Measurements from ENCODE around the gene UNC13D. TPM values are rescaled to one million over a fixed set of nuclear protein-coding genes. Genes with fewer than 3 reads are reported as not detected.
"Not testable (repeated sequence)": the region's sequence is repeated elsewhere in the genome, so short reads cannot be mapped to it uniquely, and the experiment has no call there.

Gene UNC13D
- total and polyA plus RNA-seq, 8 donors: 6.4 to 45.5 (median 18.2) TPM

GRCh38 chr17:75872434-75873351, 28.5 kb upstream of the UNC13D start:
- peak; percentile 76 to 93 for DNase-seq
- H3K4me1 ChIP-seq: peaks cover 53 to 86% (median 79%) of the 10 kb centered on the region in 4 donors
- TF ChIP-seq CTCF (IDR thresholded peaks at IDR 0.05) (no peak), POLR2AphosphoS5 (IDR thresholded peaks at IDR 0.05) (peak in 1 of 3 donors; percentile 66)
- WGBS, 5 donors: 16 to 36% (median 26%) methylated on average over 9 to 13 of the region's 13 CpGs
- intact Hi-C loops (cut with DNase I; ENCODE audit: low total_unique reads): no loop called here
- H3K9me3 ChIP-seq: no peaks in the 10 kb centered on the region
- H3K27ac ChIP-seq: peak overlapping the region; percentile 84 to 96 (median 91)
- peaks cover 8 to 23% (median 18%) of the 10 kb centered on the region in 4 donors for H3K36me3 ChIP-seq
- H3K4me3 ChIP-seq: no peak overlapping the region
- peaks cover 0 to 3% (median 0%) of the 10 kb centered on the region in 3 donors for H3K27me3 ChIP-seq

- intact Hi-C loops (cut with DNase I; ENCODE audit: low total_unique reads); DNase-seq; H3K9me3 ChIP-seq; H3K27me3 ChIP-seq: not testable (repeated sequence)
- 66 to 77% (median 74%) methylated on average over 10 of the region's 10 CpGs for WGBS, 5 donors
- Histone ChIP-seq H3K27ac (peak overlapping the region; percentile 74 to 88 (median 81)), H3K4me3 (peak overlapping the region in 2 of 4 donors; percentile 4 to 22), H3K4me1 (peaks cover 33 to 62% (median 58%) of the 10 kb centered on the region in 4 donors), H3K36me3 (peaks cover 8 to 17% (median 16%) of the 10 kb centered on the region in 4 donors)
Observed at GRCh38 chr17:75870228-75870627, 26.0 kb upstream of the UNC13D start.

GRCh38 chr17:75869282-75870141, 25.3 kb upstream of the UNC13D start:
- H3K27me3 ChIP-seq: no peaks in the 10 kb centered on the region
- 28 to 54% (median 40%) methylated on average over 23 of the region's 23 CpGs for WGBS, 5 donors
- H3K36me3 ChIP-seq: peaks cover 4 to 10% (median 8%) of the 10 kb centered on the region in 4 donors
- H3K4me1 ChIP-seq: peaks cover 26 to 62% (median 56%) of the 10 kb centered on the region in 4 donors
- no peaks in the 10 kb centered on the region for H3K9me3 ChIP-seq
- H3K4me3 ChIP-seq: peak overlapping the region in 2 of 4 donors; percentile 4 to 22
- TF ChIP-seq POLR2AphosphoS5 (IDR thresholded peaks at IDR 0.05) (peak in 1 of 3 donors; percentile 35), POLR2A (IDR thresholded peaks at IDR 0.05) (no peak)
- DNase-seq: peak in 1 of 2 donors; percentile 76
- intact Hi-C loops (cut with DNase I; ENCODE audit: low total_unique reads): no loop called here
- peak overlapping the region; percentile 74 to 88 (median 81) for H3K27ac ChIP-seq

GRCh38 chr17:75868730-75869281, 24.6 kb upstream of the UNC13D start:
- H3K4me3 ChIP-seq; intact Hi-C loops (cut with DNase I; ENCODE audit: low total_unique reads); DNase-seq; H3K27me3 ChIP-seq; H3K36me3 ChIP-seq; H3K9me3 ChIP-seq: not testable (repeated sequence)
- WGBS, 5 donors: 80 to 87% (median 84%) methylated on average over 12 of the region's 12 CpGs
- Histone ChIP-seq H3K4me1 (peaks cover 23 to 62% (median 55%) of the 10 kb centered on the region in 4 donors), H3K27ac (peak overlapping the region in 4 of 5 donors; percentile 75 to 88 (median 83))

GRCh38 chr17:75865404-75866188, 21.4 kb upstream of the UNC13D start:
- Histone ChIP-seq H3K4me1 (peaks cover 11 to 48% (median 39%) of the 10 kb centered on the region in 4 donors), H3K27ac (peak overlapping the region in 4 of 5 donors; percentile 47 to 80 (median 74))
- H3K36me3 ChIP-seq; H3K9me3 ChIP-seq; DNase-seq; H3K4me3 ChIP-seq; intact Hi-C loops (cut with DNase I; ENCODE audit: low total_unique reads); H3K27me3 ChIP-seq: not testable (repeated sequence)
- WGBS, 5 donors: 74 to 77% (median 74%) methylated on average over 16 to 17 of the region's 17 CpGs

- H3K27me3 ChIP-seq; H3K36me3 ChIP-seq; intact Hi-C loops (cut with DNase I; ENCODE audit: low total_unique reads); H3K4me3 ChIP-seq; H3K9me3 ChIP-seq: not testable (repeated sequence)
- Histone ChIP-seq H3K4me1 (peaks cover 11 to 41% (median 34%) of the 10 kb centered on the region in 4 donors), H3K27ac (peak overlapping the region in 4 of 5 donors; percentile 47 to 80 (median 74))
- WGBS, 5 donors: 72 to 84% (median 75%) methylated on average over 4 of the region's 4 CpGs
- peak in 1 of 2 donors; percentile 4 for DNase-seq
Observed at GRCh38 chr17:75864887-75865286, 20.7 kb upstream of the UNC13D start.
